Measurements from ENCODE around the gene MCRIP2. TPM values are rescaled to one million over a fixed set of nuclear protein-coding genes. Genes with fewer than 3 reads are reported as not detected.

Gene MCRIP2
- total RNA-seq, 1 experiment from 2014 or later: 56.3 TPM

DNA sequence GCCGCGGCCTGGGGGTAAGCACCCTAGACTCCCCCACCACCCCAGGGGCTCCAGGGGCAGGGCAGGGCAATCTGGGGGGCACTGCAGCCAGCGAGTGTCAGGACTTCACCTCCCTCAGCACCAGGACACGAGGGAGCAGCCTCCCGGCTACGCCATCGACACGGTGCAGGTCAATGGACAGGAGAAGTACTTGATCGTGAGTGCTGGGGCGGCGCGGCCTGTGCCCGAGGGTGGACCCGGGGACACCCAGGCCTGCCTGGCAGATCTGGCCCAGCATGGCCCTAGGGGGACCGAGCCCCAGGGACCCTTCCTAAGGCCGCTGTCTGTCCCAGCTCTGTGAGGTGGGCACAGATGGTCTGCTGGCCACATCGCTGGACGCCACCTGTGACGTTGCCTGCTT is 30.7 kb downstream of the MCRIP2 start:
- H3K27ac Mint-ChIP-seq (ENCODE audit: unreplicated experiment): no peak overlapping the region
- no peak for TF ChIP-seq CTCF (IDR thresholded peaks at IDR 0.05; ENCODE audit: unreplicated experiment)
- no peak overlapping the region for H3K4me3 Mint-ChIP-seq (ENCODE audit: low read depth, unreplicated experiment)
- no peaks in the 10 kb centered on the region for H3K27me3 Mint-ChIP-seq (ENCODE audit: unreplicated experiment)
- CTCF ChIA-PET: no interaction called here
- H3K9me3 Mint-ChIP-seq (ENCODE audit: low read depth, unreplicated experiment): no peaks in the 10 kb centered on the region
- peaks cover 76% of the 10 kb centered on the region for H3K36me3 Mint-ChIP-seq (ENCODE audit: insufficient read depth, unreplicated experiment)
- intact Hi-C loops (cut with micrococcal nuclease; ENCODE audit: unreplicated experiment): no loop called here
- H3K4me1 Mint-ChIP-seq (ENCODE audit: low read depth, unreplicated experiment): peaks cover 6% of the 10 kb centered on the region
- BruUV-seq (replicated peaks): no TSS peak
- no peak for DNase-seq

DNA sequence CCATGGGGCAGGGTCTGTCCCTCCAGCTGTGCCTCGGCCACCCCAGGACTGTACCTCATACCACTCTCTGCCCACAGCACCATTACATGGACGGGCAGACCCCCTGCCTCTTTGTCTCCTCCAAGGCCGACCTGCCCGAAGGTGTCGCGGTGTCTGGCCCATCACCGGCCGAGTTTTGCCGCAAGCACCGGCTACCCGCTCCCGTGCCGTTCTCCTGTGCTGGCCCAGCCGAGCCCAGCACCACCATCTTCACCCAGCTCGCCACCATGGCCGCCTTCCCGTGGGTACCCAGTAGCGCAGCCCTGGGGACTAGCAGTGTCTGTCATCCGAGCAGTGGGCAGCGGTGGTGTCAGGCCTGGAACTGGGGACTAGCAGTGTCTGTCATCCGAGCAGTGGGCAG is 31.2 kb downstream of the MCRIP2 start:
- no TSS peak for BruUV-seq (replicated peaks)
- H3K36me3 Mint-ChIP-seq (ENCODE audit: insufficient read depth, unreplicated experiment): peaks cover 73% of the 10 kb centered on the region
- no peaks in the 10 kb centered on the region for H3K27me3 Mint-ChIP-seq (ENCODE audit: unreplicated experiment)
- CTCF ChIA-PET: no interaction called here
- H3K4me3 Mint-ChIP-seq (ENCODE audit: low read depth, unreplicated experiment): no peak overlapping the region
- H3K9me3 Mint-ChIP-seq (ENCODE audit: low read depth, unreplicated experiment): no peaks in the 10 kb centered on the region
- no peak for DNase-seq
- no peak for TF ChIP-seq CTCF (IDR thresholded peaks at IDR 0.05; ENCODE audit: unreplicated experiment)
- intact Hi-C loops (cut with micrococcal nuclease; ENCODE audit: unreplicated experiment): no loop called here
- no peak overlapping the region for H3K27ac Mint-ChIP-seq (ENCODE audit: unreplicated experiment)
- peaks cover 6% of the 10 kb centered on the region for H3K4me1 Mint-ChIP-seq (ENCODE audit: low read depth, unreplicated experiment)

- Mint-ChIP-seq H3K27ac (ENCODE audit: unreplicated experiment) (no peak overlapping the region), H3K36me3 (ENCODE audit: insufficient read depth, unreplicated experiment) (peaks cover 67% of the 10 kb centered on the region), H3K9me3 (ENCODE audit: low read depth, unreplicated experiment) (no peaks in the 10 kb centered on the region), H3K27me3 (ENCODE audit: unreplicated experiment) (no peaks in the 10 kb centered on the region), H3K4me3 (ENCODE audit: low read depth, unreplicated experiment) (no peak overlapping the region), H3K4me1 (ENCODE audit: low read depth, unreplicated experiment) (peaks cover 6% of the 10 kb centered on the region)
- no peak for DNase-seq
- BruUV-seq (replicated peaks): TSS peak; percentile 26
- no peak for TF ChIP-seq CTCF (IDR thresholded peaks at IDR 0.05; ENCODE audit: unreplicated experiment)
- intact Hi-C loops (cut with micrococcal nuclease; ENCODE audit: unreplicated experiment): no loop called here
- CTCF ChIA-PET: no interaction called here
Observed at GRCh38 chr16:673399-673991, 31.9 kb downstream of the MCRIP2 start.

DNA sequence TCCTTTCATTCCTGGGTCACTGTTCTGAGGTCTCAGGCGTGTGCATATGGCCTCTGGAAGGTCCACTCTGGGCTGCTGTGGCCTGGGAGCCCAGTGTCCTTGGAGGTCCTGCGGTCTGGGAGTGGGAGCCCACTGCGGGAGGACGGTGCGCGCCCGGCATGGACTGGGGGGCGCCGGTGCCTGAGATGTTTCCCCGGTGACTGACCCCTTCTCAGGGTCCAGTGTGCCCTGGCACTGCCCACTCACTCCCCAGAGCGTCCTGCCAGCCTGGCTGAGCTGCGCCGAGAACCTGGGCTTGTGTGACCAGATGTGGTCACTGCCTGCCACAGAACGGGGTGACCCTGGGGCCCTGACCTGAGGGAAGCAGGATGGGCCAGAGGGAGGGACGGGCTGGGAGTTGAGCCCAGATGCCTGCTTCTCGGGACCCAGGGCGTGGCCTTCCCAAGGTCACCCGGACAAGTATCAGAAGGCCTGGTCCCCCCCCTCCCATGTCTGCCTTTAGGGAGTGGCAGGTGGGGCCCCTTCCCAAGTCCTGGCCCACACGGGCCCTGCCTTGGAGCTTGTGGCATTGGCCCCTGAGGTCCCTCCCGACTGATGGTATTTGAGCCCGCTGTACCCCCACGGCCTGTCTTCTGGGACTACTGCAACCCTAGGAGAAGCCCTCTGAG is 32.7 kb downstream of the MCRIP2 start:
- TF ChIP-seq CTCF (IDR thresholded peaks at IDR 0.05; ENCODE audit: unreplicated experiment): no peak
- no TSS peak for BruUV-seq (replicated peaks)
- H3K27ac Mint-ChIP-seq (ENCODE audit: unreplicated experiment): no peak overlapping the region
- H3K4me1 Mint-ChIP-seq (ENCODE audit: low read depth, unreplicated experiment): peaks cover 6% of the 10 kb centered on the region
- peaks cover 65% of the 10 kb centered on the region for H3K36me3 Mint-ChIP-seq (ENCODE audit: insufficient read depth, unreplicated experiment)
- CTCF ChIA-PET: interaction anchor here (0.8 kb wide), 1 partner anchor 38 kb away, joined by 3 read pairs; no protein-coding TSS in a partner anchor
- no peak overlapping the region for H3K4me3 Mint-ChIP-seq (ENCODE audit: low read depth, unreplicated experiment)
- intact Hi-C loops (cut with micrococcal nuclease; ENCODE audit: unreplicated experiment): no loop called here
- no peaks in the 10 kb centered on the region for H3K27me3 Mint-ChIP-seq (ENCODE audit: unreplicated experiment)
- no peak for DNase-seq
- H3K9me3 Mint-ChIP-seq (ENCODE audit: low read depth, unreplicated experiment): no peaks in the 10 kb centered on the region
